HUES6 (cell line): ENCODE data around the gene PTPN12.
"Not testable (repeated sequence)": the region's sequence is repeated elsewhere in the genome, so short reads cannot be mapped to it uniquely, and the experiment has no call there.

Experiments
- H3K27ac ChIP-seq: 2 replicates; pipeline ENCODE4 v1.7.0; 2013; ENCODE audit warnings: low read depth, mild to moderate bottlenecking, low read length, inconsistent platforms
- H3K27me3 ChIP-seq: 2 replicates; pipeline ENCODE4 v1.6.1; 2013; ENCODE audit warnings: low read length; ENCODE audit not compliant: control insufficient read depth, insufficient read depth
- H3K36me3 ChIP-seq: 2 replicates; pipeline ENCODE4 v1.6.1; 2013; ENCODE audit warnings: low read length; ENCODE audit not compliant: control insufficient read depth, insufficient read depth
- H3K4me1 ChIP-seq: 2 replicates; pipeline ENCODE4 v1.6.1; 2013; ENCODE audit warnings: low read length; ENCODE audit not compliant: control insufficient read depth, insufficient read depth
- H3K4me3 ChIP-seq: 2 replicates; pipeline ENCODE4 v1.5.1; 2013; ENCODE audit warnings: low read depth, low read length
- H3K9ac ChIP-seq: one replicate; pipeline ENCODE4 v1.6.1; 2013; ENCODE audit warnings: mild to moderate bottlenecking, low read length
- H3K9me3 ChIP-seq: 2 replicates; pipeline ENCODE4 v1.6.1; 2013; ENCODE audit warnings: low read depth, low read length; ENCODE audit not compliant: control insufficient read depth, insufficient read depth

Gene PTPN12

DNA sequence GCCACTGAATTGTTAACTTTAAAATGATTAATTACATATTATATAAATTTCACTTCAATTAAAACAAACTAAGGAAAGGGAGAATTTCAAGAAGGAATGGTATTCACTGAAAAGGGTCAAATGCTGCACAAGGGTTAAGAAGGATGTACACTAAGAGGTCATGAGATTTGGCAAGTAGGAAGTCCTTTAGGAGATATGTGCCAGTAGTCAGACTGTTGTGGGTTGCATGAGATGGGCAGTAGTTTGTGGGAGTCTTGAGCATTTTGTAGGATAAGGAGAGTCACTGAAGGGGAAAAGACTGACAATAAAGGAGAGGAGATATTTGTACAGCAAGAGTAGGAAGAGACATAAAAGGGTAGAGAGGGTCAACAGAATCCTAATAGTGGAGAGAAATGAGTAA is 12.4 kb upstream of the PTPN12 start:
- Histone ChIP-seq H3K36me3 (no peaks in the 10 kb centered on the region), H3K27me3 (no peaks in the 10 kb centered on the region), H3K4me3 (no peak overlapping the region), H3K27ac (no peak overlapping the region), H3K4me1 (no peaks in the 10 kb centered on the region), H3K9me3 (no peaks in the 10 kb centered on the region), H3K9ac (no peak overlapping the region)

- no peak overlapping the region for H3K4me3 ChIP-seq
- H3K27ac ChIP-seq, result no peak overlapping the region
- H3K9ac ChIP-seq, result no peak overlapping the region
- no peaks in the 10 kb centered on the region for H3K9me3 ChIP-seq
- H3K36me3 ChIP-seq, result no peaks in the 10 kb centered on the region
- H3K4me1 ChIP-seq, result no peaks in the 10 kb centered on the region
- H3K27me3 ChIP-seq, result no peaks in the 10 kb centered on the region
Measured at GRCh38 chr7:77525231-77525630, 11.9 kb upstream of the PTPN12 start.

- no peak overlapping the region for H3K27ac ChIP-seq
- H3K4me1 ChIP-seq, result no peaks in the 10 kb centered on the region
- no peak overlapping the region for H3K4me3 ChIP-seq
- no peaks in the 10 kb centered on the region for H3K36me3 ChIP-seq
- H3K9me3 ChIP-seq, result peaks cover 4% of the 10 kb centered on the region; the same call in 1 of the 2 replicates
- H3K27me3 ChIP-seq, result no peaks in the 10 kb centered on the region
- no peak overlapping the region for H3K9ac ChIP-seq
Measured at GRCh38 chr7:77528368-77528767, 8.7 kb upstream of the PTPN12 start.

GRCh38 chr7:77529279-77529678 is 7.8 kb upstream of the PTPN12 start:
- H3K4me1 ChIP-seq, result no peaks in the 10 kb centered on the region
- peaks cover 4% of the 10 kb centered on the region; the same call in 1 of the 2 replicates for H3K9me3 ChIP-seq
- no peaks in the 10 kb centered on the region for H3K36me3 ChIP-seq
- H3K9ac ChIP-seq, result no peak overlapping the region
- H3K27ac ChIP-seq, result no peak overlapping the region
- H3K27me3 ChIP-seq, result no peaks in the 10 kb centered on the region
- no peak overlapping the region for H3K4me3 ChIP-seq

DNA sequence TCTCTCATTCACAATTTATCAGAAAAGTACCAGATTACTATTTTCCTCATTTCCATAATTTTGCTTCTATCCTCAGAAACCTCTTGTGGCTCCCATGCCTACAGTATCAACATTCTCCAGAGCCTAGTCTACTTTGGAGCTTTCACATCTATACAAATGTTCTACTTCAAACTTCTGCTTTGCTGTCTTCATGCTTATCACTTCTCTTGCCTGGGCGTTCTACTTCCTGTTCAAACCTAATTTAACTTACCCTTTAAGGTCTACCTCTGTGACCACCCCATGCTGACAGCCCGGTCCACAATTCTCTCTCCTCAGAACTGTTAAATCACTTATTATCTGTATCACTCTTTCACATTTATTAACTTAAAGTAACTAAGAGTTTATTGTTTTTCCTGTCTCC is 6.1 kb upstream of the PTPN12 start:
- no peak overlapping the region for H3K9ac ChIP-seq
- H3K36me3 ChIP-seq, result no peaks in the 10 kb centered on the region
- H3K4me3 ChIP-seq, result no peak overlapping the region
- H3K9me3 ChIP-seq, result peaks cover 9% of the 10 kb centered on the region; the same call in 1 of the 2 replicates
- no peaks in the 10 kb centered on the region for H3K27me3 ChIP-seq
- H3K27ac ChIP-seq, result no peak overlapping the region
- H3K4me1 ChIP-seq, result no peaks in the 10 kb centered on the region

DNA sequence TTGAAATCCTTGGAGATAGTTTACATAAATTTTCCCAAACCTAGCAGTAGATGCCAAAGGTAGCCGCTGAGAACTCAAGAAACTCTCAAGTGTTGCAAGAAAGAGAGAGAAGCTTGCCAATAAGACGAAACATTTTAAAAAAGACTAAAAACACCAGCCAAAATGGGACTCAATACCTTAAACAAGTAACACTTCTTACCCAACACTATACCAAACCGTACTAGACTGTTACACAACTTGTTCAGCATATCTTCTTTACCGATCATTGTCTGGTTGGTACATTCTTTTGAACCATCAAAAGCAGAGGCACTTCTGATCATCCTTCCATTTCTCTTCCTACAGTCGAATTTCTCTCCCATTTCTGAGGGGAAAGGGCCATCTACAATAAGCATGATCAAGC is 4.8 kb upstream of the PTPN12 start:
- H3K4me3 ChIP-seq, result no peak overlapping the region

GRCh38 chr7:77532732-77533131 is 4.4 kb upstream of the PTPN12 start:
- H3K9ac ChIP-seq, H3K4me3 ChIP-seq: not testable (repeated sequence)

More for the DNA sequence above, 4.8 kb upstream of the PTPN12 start:
- no peaks in the 10 kb centered on the region for H3K36me3 ChIP-seq
- peaks cover 9% of the 10 kb centered on the region; the same call in 1 of the 2 replicates for H3K9me3 ChIP-seq
- H3K27me3 ChIP-seq, result no peaks in the 10 kb centered on the region
- no peak overlapping the region for H3K9ac ChIP-seq
- no peaks in the 10 kb centered on the region for H3K4me1 ChIP-seq
- H3K27ac ChIP-seq, result no peak overlapping the region

GRCh38 chr7:77534046-77534445 is 3.0 kb upstream of the PTPN12 start:
- not testable (repeated sequence) for H3K9me3 ChIP-seq, H3K9ac ChIP-seq, H3K27ac ChIP-seq, H3K36me3 ChIP-seq, H3K27me3 ChIP-seq, H3K4me3 ChIP-seq, H3K4me1 ChIP-seq

More at GRCh38 chr7:77532732-77533131, 4.4 kb upstream of the PTPN12 start:
- not testable (repeated sequence) for H3K27me3 ChIP-seq, H3K27ac ChIP-seq, H3K36me3 ChIP-seq, H3K4me1 ChIP-seq, H3K9me3 ChIP-seq

- Histone ChIP-seq H3K27me3 (no peaks in the 10 kb centered on the region), H3K9ac (peak overlapping the region; percentile 74), H3K4me1 (peaks cover 2% of the 10 kb centered on the region; the same call in 1 of the 2 replicates), H3K4me3 (peak overlapping the region; percentile 99), H3K36me3 (peaks cover 8% of the 10 kb centered on the region), H3K27ac (no peak overlapping the region), H3K9me3 (peaks cover 9% of the 10 kb centered on the region; the same call in 1 of the 2 replicates)
Measured at GRCh38 chr7:77536017-77536412, 1.1 kb upstream of the PTPN12 start.

- H3K27ac ChIP-seq, result peak overlapping the region; percentile 34; the same call in 1 of the 2 replicates
Measured at GRCh38 chr7:77536413-77537135, 521 bp upstream of the PTPN12 start.

GRCh38 chr7:77537778-77538280 is 734 bp downstream of the PTPN12 start:
- H3K4me3 ChIP-seq, result peak overlapping the region; percentile 96
- H3K27me3 ChIP-seq, result no peaks in the 10 kb centered on the region
- H3K27ac ChIP-seq, result peak overlapping the region; percentile 92
- peaks cover 5% of the 10 kb centered on the region; the same call in 1 of the 2 replicates for H3K9me3 ChIP-seq
- H3K9ac ChIP-seq, result peak overlapping the region; percentile 99
- peaks cover 10% of the 10 kb centered on the region for H3K36me3 ChIP-seq
- peaks cover 10% of the 10 kb centered on the region for H3K4me1 ChIP-seq

More at GRCh38 chr7:77536413-77537135, 521 bp upstream of the PTPN12 start:
- Histone ChIP-seq H3K9ac (peak overlapping the region; percentile 74), H3K4me3 (peak overlapping the region; percentile 99), H3K4me1 (peaks cover 2% of the 10 kb centered on the region; the same call in 1 of the 2 replicates), H3K27me3 (no peaks in the 10 kb centered on the region), H3K36me3 (peaks cover 8% of the 10 kb centered on the region), H3K9me3 (peaks cover 9% of the 10 kb centered on the region; the same call in 1 of the 2 replicates)
